Measurements from ENCODE around the gene AQR.

DNA sequence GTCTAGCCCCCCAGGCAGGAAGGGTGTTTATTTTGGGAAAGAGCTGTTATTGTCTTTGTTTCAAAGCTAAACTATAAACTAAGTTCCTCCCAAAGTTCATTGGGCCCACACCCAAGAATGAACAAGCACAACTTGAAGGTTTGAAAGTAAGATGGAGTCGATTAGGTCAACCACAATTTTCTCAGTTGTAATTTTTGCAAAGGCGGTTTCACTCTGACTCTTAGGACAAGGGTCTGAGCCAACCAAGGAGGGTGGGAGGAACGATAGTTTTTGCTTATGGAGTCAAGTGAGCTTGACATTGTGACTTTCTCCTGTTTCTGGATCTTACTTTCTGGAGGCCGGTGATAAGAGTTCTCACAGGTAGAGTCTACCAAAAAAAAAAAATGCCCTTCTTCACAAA lies 24.3 kb upstream of the AQR start:
- TF ChIP-seq GATA2 (IDR thresholded peaks at IDR 0.05; ENCODE audit: low read depth, low read length) = no peak
- TF ChIP-seq GATA3 (IDR thresholded peaks at IDR 0.05; ENCODE audit: low read depth, low read length) = no peak

All from SH-SY5Y (cell line).